ENCODE data around the gene CFAP100.

CFAP100 gene

GRCh38 chr3:126353694-126354321 lies 40.9 kb upstream of the CFAP100 start:
- no peak overlapping the region for H2AFZ ChIP-seq (ENCODE audit: low read length)
- no peaks in the 10 kb centered on the region for H3K27me3 ChIP-seq (replicated peaks; ENCODE audit: insufficient read depth, low read length)
- no peak overlapping the region for H3K4me2 ChIP-seq (ENCODE audit: low read depth, low read length)
- H4K20me1 ChIP-seq (ENCODE audit: insufficient read depth, low read length) = no peaks in the 10 kb centered on the region
- H3K27ac ChIP-seq (ENCODE audit: low read length) = no peak overlapping the region
- DNase-seq = peak; percentile 5
- no peaks in the 10 kb centered on the region for H3K9me3 ChIP-seq (replicated peaks; ENCODE audit: insufficient read depth, low read length)
- TF ChIP-seq EZH2phosphoT487 (IDR thresholded peaks at IDR 0.05; ENCODE audit: low read length) (no peak), CTCF (IDR thresholded peaks at IDR 0.05; ENCODE audit: low read length) (no peak), EZH2 (optimal IDR thresholded peaks at IDR 0.05; ENCODE audit: low read depth, low read length) (no peak)
- H3K79me2 ChIP-seq (ENCODE audit: low read length) = peaks cover 10% of the 10 kb centered on the region
- no peaks in the 10 kb centered on the region for H3K9me2 ChIP-seq (replicated peaks; ENCODE audit: insufficient read depth, low read length)
- peaks cover 11% of the 10 kb centered on the region; the same call in 1 of the 2 replicates for H3K4me1 ChIP-seq (ENCODE audit: low read length)
- peaks cover 14% of the 10 kb centered on the region for H3F3A ChIP-seq (ENCODE audit: insufficient read depth, low read length)
- H3K9ac ChIP-seq (ENCODE audit: low read length) = no peak overlapping the region
- H3K36me3 ChIP-seq (replicated peaks; ENCODE audit: insufficient read depth, low read length) = no peaks in the 10 kb centered on the region
- no peak overlapping the region for H3K4me3 ChIP-seq (ENCODE audit: low read length)

- no peaks in the 10 kb centered on the region for H3K9me3 ChIP-seq (replicated peaks; ENCODE audit: insufficient read depth, low read length)
- H3K27ac ChIP-seq (ENCODE audit: low read length) = no peak overlapping the region
- no peaks in the 10 kb centered on the region for H3K9me2 ChIP-seq (replicated peaks; ENCODE audit: insufficient read depth, low read length)
- no peak overlapping the region for H2AFZ ChIP-seq (ENCODE audit: low read length)
- H3K4me1 ChIP-seq (ENCODE audit: low read length) = peaks cover 11% of the 10 kb centered on the region; the same call in 1 of the 2 replicates
- no peak overlapping the region for H3K9ac ChIP-seq (ENCODE audit: low read length)
- no peaks in the 10 kb centered on the region for H3K27me3 ChIP-seq (replicated peaks; ENCODE audit: insufficient read depth, low read length)
- peaks cover 10% of the 10 kb centered on the region for H3K79me2 ChIP-seq (ENCODE audit: low read length)
- H3K4me3 ChIP-seq (ENCODE audit: low read length) = no peak overlapping the region
- H3K36me3 ChIP-seq (replicated peaks; ENCODE audit: insufficient read depth, low read length) = no peaks in the 10 kb centered on the region
- no peak overlapping the region for H3K4me2 ChIP-seq (ENCODE audit: low read depth, low read length)
- H4K20me1 ChIP-seq (ENCODE audit: insufficient read depth, low read length) = no peaks in the 10 kb centered on the region
- peak; percentile 3 for DNase-seq
- H3F3A ChIP-seq (ENCODE audit: insufficient read depth, low read length) = peaks cover 14% of the 10 kb centered on the region
- TF ChIP-seq EZH2phosphoT487 (IDR thresholded peaks at IDR 0.05; ENCODE audit: low read length) (no peak), EZH2 (optimal IDR thresholded peaks at IDR 0.05; ENCODE audit: low read depth, low read length) (no peak), CTCF (IDR thresholded peaks at IDR 0.05; ENCODE audit: low read length) (no peak)
Observed at GRCh38 chr3:126354776-126355175, 39.9 kb upstream of the CFAP100 start.

- no peak for TF ChIP-seq CTCF (IDR thresholded peaks at IDR 0.05; ENCODE audit: low read length)
- no peak for TF ChIP-seq EZH2 (optimal IDR thresholded peaks at IDR 0.05; ENCODE audit: low read depth, low read length)
- no peak for TF ChIP-seq EZH2phosphoT487 (IDR thresholded peaks at IDR 0.05; ENCODE audit: low read length)
- peaks cover 11% of the 10 kb centered on the region; the same call in 1 of the 2 replicates for H3K4me1 ChIP-seq (ENCODE audit: low read length)
- H3K27me3 ChIP-seq (replicated peaks; ENCODE audit: insufficient read depth, low read length) = no peaks in the 10 kb centered on the region
- H3K27ac ChIP-seq (ENCODE audit: low read length) = peak overlapping the region; percentile 44; the same call in 1 of the 2 replicates
- H3K79me2 ChIP-seq (ENCODE audit: low read length) = peaks cover 10% of the 10 kb centered on the region
- H3K9ac ChIP-seq (ENCODE audit: low read length) = peak overlapping the region; percentile 88; the same call in 1 of the 2 replicates
- peak overlapping the region; percentile 69; the same call in 1 of the 2 replicates for H2AFZ ChIP-seq (ENCODE audit: low read length)
- peak overlapping the region; percentile 100; the same call in 1 of the 2 replicates for H3K4me2 ChIP-seq (ENCODE audit: low read depth, low read length)
- no peaks in the 10 kb centered on the region for H3K9me3 ChIP-seq (replicated peaks; ENCODE audit: insufficient read depth, low read length)
- H3K4me3 ChIP-seq (ENCODE audit: low read length) = peak overlapping the region; percentile 87; the same call in 1 of the 2 replicates
- no peaks in the 10 kb centered on the region for H4K20me1 ChIP-seq (ENCODE audit: insufficient read depth, low read length)
- no peaks in the 10 kb centered on the region for H3K9me2 ChIP-seq (replicated peaks; ENCODE audit: insufficient read depth, low read length)
- H3F3A ChIP-seq (ENCODE audit: insufficient read depth, low read length) = peaks cover 14% of the 10 kb centered on the region
- no peaks in the 10 kb centered on the region for H3K36me3 ChIP-seq (replicated peaks; ENCODE audit: insufficient read depth, low read length)
- peak; percentile 10 for DNase-seq
Observed at GRCh38 chr3:126355251-126355650, 39.5 kb upstream of the CFAP100 start.

Measured in MM.1S (cell line).